ENCODE measurements around the gene CRIP3. TPM values are rescaled to one million over a fixed set of nuclear protein-coding genes. Genes with fewer than 3 reads are reported as not detected.
A peak's percentile ranks its signal among the peaks of the same experiment; 100 is the strongest.

Gene CRIP3
- total and polyA plus RNA-seq, 4 donors, result 1.1 to 9.5 (median 2.4) TPM

- Histone ChIP-seq H3K4me3 (ENCODE audit: low read depth in 1 of 3, low read length in 3 of 3) (peak overlapping the region in 2 of 3 donors; percentile 16 to 17), H3K36me3 (ENCODE audit: control insufficient read depth in 4 of 4, insufficient read depth in 3 of 4, low read depth in 1 of 4, low read length in 3 of 4) (no peaks in the 10 kb centered on the region), H3K9ac (ENCODE audit: low read depth in 1 of 2, low read length in 2 of 2) (peak overlapping the region in 1 of 2 donors; percentile 1), H3K27ac (ENCODE audit: low read depth in 1 of 2, low read length in 2 of 2) (peak overlapping the region; percentile 81 to 82), H3K9me3 (ENCODE audit: control insufficient read depth in 4 of 4, low read length in 3 of 4) (no peaks in the 10 kb centered on the region), H3K27me3 (ENCODE audit: control insufficient read depth in 4 of 4, insufficient read depth in 4 of 4, low read length in 3 of 4) (no peaks in the 10 kb centered on the region), H3K4me1 (ENCODE audit: control insufficient read depth in 4 of 4, insufficient read depth in 4 of 4, low read length in 3 of 4) (peaks cover 8 to 60% (median 43%) of the 10 kb centered on the region in 4 donors)
- DNase-seq (ENCODE audit: low spot score), result no peak
- TF ChIP-seq TAF1 (conservative IDR thresholded peaks at IDR 0.05) (no peak), ZBTB33 (IDR thresholded peaks at IDR 0.05) (no peak), NR2F2 (IDR thresholded peaks at IDR 0.05) (no peak), HNF4G (IDR thresholded peaks at IDR 0.05) (no peak), RAD21 (IDR thresholded peaks at IDR 0.05) (peak; percentile 39 to 62), REST (IDR thresholded peaks at IDR 0.05) (peak; percentile 58), GABPA (IDR thresholded peaks at IDR 0.05 in 1 of 2, conservative IDR thresholded peaks at IDR 0.05 in 1 of 2) (no peak), RXRA (IDR thresholded peaks at IDR 0.05) (peak; percentile 63 to 87), SP1 (IDR thresholded peaks at IDR 0.05) (peak; percentile 75), HNF4A (conservative IDR thresholded peaks at IDR 0.05) (peak; percentile 78 to 85), MAX (IDR thresholded peaks at IDR 0.05) (no peak), FOXA2 (IDR thresholded peaks at IDR 0.05) (peak; percentile 11), ATF3 (IDR thresholded peaks at IDR 0.05) (no peak), CTCF (IDR thresholded peaks at IDR 0.05; ENCODE audit: low read depth, low read length, missing input control) (peak; percentile 10)
- 41% methylated on average over 6 of the region's 6 CpGs for WGBS
These were observed 43.1 kb downstream of the CRIP3 start for GRCh38 chr6:43265564-43265963.

GRCh38 chr6:43264599-43265145, 44.0 kb downstream of the CRIP3 start:
- Histone ChIP-seq H3K27ac (ENCODE audit: low read depth in 1 of 2, low read length in 2 of 2) (peak overlapping the region; percentile 81 to 82), H3K36me3 (ENCODE audit: control insufficient read depth in 4 of 4, insufficient read depth in 3 of 4, low read depth in 1 of 4, low read length in 3 of 4) (no peaks in the 10 kb centered on the region), H3K9me3 (ENCODE audit: control insufficient read depth in 4 of 4, low read length in 3 of 4) (no peaks in the 10 kb centered on the region), H3K9ac (ENCODE audit: low read depth in 1 of 2, low read length in 2 of 2) (peak overlapping the region in 1 of 2 donors; percentile 1), H3K4me1 (ENCODE audit: control insufficient read depth in 4 of 4, insufficient read depth in 4 of 4, low read length in 3 of 4) (peaks cover 6 to 56% (median 42%) of the 10 kb centered on the region in 4 donors), H3K27me3 (ENCODE audit: control insufficient read depth in 4 of 4, insufficient read depth in 4 of 4, low read length in 3 of 4) (no peaks in the 10 kb centered on the region), H3K4me3 (ENCODE audit: low read depth in 1 of 3, low read length in 3 of 3) (no peak overlapping the region)
- WGBS, result 91% methylated on average over 5 of the region's 5 CpGs
- DNase-seq (ENCODE audit: low spot score), result no peak
- no peak for TF ChIP-seq NR2F2 (IDR thresholded peaks at IDR 0.05)
- no peak for TF ChIP-seq ATF3 (IDR thresholded peaks at IDR 0.05)
- no peak for TF ChIP-seq YY1 (IDR thresholded peaks at IDR 0.05)
- TF ChIP-seq FOXA1 (IDR thresholded peaks at IDR 0.05), result no peak
- TF ChIP-seq HNF4A (conservative IDR thresholded peaks at IDR 0.05), result no peak
- TF ChIP-seq CTCF (IDR thresholded peaks at IDR 0.05; ENCODE audit: low read depth, low read length, missing input control), result no peak
- TF ChIP-seq JUND (IDR thresholded peaks at IDR 0.05), result no peak
- no peak for TF ChIP-seq SP1 (IDR thresholded peaks at IDR 0.05)
- no peak for TF ChIP-seq TAF1 (conservative IDR thresholded peaks at IDR 0.05)
- TF ChIP-seq MAX (IDR thresholded peaks at IDR 0.05), result no peak
